PC-3 (cell line): ENCODE results near the gene GTF2H3.

Source experiments
- CTCF ChIP-seq: fragments of 300-600 bp; sonication (generic); conservative IDR thresholded peaks from 2 replicates; pipeline ENCODE4 v1.5.1; 2017; ENCODE audit warnings: antibody characterized with exemption, low read depth, mild to moderate bottlenecking, low read length
- EZH2 ChIP-seq: fragments of 300-600 bp; sonication (generic); IDR thresholded peaks from one replicate; pipeline ENCODE4 v1.6.1; 2017; ENCODE audit warnings: antibody characterized with exemption, mild to moderate bottlenecking, low read length; ENCODE audit not compliant: unreplicated experiment

- no peak for TF ChIP-seq CTCF
- TF ChIP-seq EZH2: no peak
Measured at GRCh38 chr12:123670882-123671728, 37.5 kb downstream of the GTF2H3 start, which contains the start of gene TCTN2.
